KG1 (cell line): Measurements from ENCODE around the gene RIMS3.

Experiments
- DNase-seq: peaks from one replicate; lab custom pipeline; 2025; lab: John Stamatoyannopoulos, UW

Gene RIMS3

DNA sequence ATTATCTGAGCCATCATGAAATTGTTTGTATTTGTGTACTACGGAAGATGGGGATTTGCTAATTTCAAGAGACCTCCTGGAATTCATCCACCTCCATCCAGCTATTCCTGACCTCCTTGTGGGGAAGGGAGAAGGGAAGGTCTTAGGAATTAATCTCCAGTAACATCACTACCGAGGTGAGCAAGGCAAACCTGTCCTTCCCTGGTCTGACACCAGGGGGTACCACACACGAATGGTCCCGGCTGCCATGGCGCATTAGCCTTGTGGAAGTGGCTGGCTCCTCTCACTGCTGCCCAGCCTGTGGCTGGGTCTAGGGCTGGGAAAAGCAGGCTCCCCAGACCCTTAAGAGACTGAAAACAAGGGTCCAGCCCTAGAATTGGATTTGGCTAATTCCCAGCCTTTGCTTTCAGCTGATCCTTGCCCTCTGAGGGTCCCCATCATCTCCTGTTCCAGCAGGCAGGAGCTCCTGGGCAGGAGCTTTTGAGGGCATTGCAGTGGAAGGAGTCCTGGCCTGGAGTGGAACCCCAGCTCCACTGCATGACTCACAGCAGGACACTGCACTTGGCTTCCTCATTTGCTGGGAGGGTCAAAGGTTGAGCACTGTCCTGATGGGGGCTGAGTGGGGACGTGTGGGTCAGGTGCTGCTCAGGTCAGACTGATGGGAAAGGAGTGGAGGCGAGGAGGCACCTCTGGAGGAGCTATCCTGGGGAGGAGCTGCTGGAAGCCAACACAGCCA lies 34.8 kb downstream of the RIMS3 start:
- no peak for DNase-seq

DNA sequence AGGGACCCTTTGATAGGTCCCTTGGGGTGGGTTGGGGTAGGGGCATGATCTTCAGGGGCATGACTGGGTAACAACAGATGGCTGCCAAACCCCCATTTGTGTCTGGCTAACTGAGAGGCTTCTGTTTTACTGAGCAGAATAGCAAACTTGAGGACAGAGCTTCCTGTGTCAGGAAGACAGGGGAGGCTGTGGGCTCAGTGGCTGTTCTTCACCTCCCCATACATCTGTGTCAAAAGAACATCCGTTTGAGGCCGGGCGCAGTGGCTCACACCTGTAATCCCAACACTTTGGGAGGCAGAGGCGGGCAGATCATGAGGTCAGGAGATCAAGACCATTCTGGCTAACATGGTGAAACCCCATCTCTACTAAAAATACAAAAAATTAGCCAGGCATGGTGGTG lies 35.9 kb downstream of the RIMS3 start:
- DNase-seq: peak; percentile 8

DNA sequence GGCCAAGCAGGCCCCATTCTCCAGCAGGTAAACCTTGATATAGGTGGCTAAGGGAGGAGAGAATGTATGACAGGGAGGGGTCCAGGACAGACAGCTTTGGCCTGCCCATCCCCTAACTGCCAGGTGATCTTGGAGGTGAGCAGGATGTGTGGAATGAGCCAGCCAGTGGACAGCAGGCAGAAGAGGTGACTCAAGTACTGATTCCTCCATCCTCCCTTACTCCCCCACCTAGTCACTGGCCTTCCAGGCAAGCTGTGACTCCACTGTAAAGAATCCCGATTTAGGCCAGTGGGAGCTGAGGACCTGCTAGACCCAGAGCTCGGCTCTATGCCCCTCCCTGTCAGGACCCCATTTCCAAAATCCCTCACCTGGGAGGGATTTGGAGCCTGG lies 36.6 kb downstream of the RIMS3 start:
- DNase-seq: no peak

DNA sequence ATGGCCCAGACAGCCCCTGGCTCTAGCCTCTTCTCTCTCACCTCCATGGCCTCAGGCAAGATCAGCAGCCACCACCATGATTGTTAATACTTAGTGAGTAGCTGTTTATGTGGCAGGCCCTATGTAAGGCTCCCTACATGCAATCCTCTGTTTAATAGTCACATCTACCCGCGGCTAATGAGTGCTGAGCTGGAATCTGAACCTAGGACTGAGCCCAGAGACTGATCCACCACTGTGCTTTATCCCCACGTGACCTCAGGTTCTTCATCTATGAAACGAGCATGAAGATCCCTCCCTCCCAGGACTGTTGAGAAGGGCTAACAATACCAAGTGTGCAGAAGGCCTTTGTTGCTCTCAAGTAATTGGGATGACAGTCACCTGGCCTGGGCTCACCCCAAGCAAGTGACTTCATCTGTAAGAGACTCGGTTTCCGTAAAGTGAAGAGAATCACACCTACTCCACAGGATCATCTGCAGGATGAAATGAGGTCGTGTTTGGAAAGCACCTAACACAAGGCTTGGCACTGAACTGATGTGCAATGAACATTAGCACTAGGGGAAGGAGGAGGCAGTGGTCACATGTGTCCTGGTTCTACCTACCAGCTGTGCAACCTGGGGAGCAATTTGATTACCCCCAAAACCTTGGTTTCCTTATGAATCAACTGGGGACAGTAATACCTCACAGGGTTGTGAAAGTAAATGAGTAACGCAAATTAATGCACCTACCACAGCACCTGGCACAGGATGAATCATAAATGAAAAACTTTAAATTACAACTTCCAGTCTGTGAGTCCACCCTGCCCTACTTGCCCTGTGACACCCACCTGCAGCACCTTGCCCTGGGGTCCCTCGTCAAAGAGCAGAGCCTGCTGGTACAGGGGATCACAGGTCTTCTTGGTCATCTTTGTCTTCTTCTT lies 37.2 kb downstream of the RIMS3 start:
- DNase-seq: no peak

DNA sequence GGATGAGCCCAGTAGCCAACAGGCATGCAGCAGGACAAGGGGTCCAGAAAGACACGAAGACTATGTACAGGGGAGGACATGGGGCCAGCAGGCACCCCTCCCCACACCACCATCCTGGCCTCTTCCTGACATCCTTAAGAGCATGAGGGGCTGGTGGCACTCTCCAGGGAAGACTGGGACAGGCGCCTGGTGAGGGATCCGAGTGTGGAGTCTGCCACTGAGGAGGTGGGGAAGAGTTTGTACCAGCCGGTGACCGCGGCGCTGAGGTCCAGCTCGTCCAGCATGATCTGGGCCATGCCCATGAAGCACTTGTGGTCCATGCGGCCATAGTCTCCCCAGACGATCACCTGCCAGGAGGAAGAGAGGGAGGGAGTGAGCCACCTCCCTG lies 39.1 kb downstream of the RIMS3 start:
- DNase-seq: no peak

DNA sequence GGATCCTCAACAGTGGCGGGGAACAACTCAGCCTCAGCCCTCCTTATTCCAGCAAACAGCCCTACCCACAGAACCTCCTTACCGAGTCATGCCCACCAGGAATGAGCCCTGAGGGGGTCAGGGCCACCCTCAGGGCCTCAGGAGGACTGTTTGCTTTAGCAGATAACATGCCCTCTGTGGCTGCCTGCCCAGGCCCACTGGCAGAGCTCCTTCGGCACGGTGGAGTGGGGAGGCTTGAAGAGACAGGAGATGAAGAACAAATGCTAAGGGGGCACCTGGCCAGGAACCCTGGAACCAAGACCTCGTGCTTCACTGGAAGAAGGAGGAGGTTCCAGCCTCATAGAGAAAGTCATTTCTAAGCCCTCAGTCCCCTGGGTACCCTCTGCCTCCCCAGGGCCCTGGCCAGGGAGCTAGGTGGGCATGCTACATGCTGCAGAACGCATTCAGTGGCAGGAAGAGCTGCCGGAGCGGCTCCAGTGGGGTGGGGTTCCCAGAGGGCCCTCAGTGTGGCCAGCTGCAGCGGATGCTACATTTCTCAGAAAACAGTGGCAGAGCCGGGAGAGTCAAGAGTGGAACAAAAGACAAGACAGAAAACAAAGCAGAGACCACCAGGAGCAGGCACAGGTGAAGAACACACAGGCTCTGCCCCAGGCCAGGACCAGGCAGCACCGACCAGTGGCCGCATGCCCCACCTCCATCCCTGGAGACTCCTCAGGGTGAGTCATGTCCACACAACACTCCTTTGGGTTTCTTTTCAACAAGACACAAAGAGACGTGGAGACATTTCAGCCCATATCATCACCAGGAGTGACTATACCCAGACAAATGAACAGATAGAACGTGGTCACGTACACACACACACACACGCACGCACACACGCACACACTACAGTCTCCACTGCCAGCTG lies 39.8 kb downstream of the RIMS3 start:
- no peak for DNase-seq

DNA sequence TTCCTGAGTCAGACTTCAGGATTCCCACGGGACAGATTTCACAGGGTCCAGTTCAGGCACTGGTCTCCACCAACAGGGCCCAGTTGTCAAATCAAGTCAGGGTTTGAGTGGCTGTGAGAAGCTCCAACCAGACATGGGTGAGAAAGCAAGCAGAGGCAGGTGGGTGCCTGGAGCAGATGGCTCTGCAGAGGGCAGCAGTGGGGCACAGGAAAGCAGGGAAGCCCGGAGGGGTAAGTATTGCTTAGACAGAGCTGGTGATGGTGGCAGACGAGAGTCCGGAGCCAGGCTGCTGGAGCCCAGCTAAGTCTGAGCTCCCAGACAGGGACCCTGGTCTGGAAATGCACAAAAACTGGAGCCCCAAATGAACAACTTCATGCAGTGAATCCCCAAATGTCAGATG lies 40.4 kb downstream of the RIMS3 start:
- no peak for DNase-seq

DNA sequence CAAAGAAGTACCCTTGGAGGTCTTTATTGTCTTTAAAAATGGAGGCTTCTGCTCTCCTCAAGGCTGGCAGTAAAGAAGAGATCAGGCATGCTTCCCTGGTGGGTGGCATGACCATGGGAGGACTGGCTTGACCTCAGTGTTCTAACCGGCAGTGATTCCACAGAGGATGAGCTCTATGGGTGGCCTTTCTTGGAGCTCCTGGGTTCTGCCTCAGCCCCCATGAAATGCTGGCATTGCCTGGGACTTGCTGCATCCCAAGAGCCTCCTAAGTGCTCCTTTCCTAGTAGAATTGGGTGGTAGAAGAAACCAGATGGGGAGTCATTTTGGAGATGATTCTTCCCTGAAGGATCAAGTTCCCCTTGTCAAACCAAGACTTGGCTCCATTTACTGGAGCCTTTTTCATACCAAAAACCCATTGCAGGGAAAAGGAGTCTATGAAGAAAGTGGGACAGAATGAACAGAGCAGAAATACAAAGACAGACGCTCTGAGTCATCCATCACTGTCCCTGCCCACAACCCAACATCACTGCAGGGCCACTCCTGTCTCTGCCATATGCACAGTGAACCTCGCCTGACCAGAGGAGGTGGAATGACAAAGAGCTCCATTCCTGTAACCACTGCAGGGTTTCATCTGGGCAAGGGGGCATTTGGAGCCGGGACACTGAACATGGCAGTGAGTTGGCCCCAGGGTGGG lies 42.4 kb downstream of the RIMS3 start:
- DNase-seq: no peak

DNA sequence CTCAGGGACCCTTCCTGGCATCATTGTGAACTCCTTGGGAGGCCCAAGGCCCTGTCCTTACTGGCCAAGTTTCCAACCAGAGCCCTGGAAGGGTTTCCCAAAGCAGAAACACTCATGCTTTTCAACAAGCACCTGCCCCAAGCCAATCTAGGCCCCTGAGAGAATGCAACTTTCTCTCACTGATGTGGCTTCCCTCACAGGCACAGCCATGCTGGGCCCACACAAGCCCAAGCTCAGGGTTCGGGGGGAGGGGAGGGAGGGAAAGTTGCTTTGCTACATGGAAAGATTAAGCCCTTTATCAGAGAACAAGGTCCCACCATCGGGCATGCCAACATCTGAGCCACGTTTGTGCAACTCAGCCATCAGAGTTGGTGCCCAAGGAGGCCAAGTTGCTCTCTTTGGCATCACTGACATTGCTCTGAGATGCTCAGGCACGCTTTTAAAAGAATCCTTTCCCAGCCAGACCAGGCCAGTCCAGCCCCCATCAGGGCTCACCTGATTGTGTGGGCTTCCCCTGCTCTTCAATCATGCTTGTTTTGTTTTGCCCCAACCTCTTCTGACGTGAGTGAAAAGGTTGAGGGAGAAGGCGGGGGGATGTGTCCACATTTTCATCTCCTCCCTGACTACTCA lies 43.5 kb downstream of the RIMS3 start:
- no peak for DNase-seq

DNA sequence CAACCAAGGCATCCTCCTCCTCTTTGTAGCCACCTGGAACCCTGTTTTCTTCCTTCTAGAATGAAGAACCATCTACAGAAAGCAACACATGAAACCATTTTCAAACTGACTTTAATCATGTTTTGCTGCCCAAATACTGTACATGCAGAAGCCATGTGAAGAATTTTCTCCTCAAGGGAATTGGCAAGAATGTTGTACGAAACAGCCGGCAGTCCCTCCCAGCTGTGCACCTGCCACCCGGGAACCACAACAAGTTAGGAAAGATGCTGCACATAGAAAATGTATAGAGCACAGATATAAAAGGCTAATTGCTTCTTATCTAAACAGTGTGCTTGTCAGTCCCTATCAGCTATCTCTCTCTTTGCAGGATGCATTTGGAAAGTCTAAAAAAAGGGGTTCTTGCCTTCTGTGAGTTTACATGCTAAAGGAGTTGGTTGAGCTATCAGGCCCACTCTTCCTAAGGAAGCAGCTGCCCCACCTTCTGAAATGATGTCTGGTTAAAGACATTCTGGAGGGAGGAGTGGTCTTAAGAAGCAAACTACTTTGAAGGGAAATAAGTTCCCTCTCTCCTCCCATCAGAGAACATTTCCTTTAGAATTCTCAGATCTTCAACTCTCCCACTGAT lies 44.8 kb downstream of the RIMS3 start:
- no peak for DNase-seq

DNA sequence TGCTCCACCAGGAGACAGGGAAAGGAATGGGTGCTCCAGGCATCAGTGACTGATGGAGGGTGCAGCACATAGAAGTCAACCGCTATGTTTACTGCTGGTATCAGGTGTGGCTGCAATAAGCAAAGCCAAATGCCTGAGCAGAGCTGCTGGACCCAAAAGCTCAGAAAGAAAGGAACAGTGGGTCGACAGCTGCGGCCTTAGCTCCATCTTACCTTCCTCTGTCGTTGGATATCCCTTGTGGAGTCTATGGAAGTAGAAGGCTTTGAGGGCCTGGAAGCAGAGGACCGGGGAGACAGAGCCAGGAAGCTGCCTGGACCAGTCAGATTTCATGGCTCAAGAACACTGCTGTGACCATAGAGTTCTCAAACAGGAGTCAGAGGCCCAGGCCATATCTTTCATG lies 45.3 kb downstream of the RIMS3 start:
- DNase-seq: no peak

DNA sequence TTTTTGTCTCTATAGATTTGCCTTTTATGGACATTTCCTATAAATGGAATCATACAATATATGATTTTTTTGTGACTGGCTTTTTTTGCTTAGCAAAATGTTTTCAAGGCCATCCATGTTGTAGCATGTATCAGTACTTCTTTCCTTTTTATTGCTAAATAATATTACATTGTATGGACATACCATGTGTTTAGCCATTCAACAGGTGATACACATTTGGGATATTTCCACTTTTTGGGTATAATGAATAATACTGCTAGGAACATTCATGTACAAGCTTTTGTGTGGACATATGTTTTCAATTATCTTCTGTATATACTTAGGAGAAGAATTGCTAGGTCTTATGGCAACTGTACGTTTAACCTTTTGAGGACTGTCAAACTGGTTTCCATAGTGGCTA lies 47.4 kb downstream of the RIMS3 start:
- no peak for DNase-seq

DNA sequence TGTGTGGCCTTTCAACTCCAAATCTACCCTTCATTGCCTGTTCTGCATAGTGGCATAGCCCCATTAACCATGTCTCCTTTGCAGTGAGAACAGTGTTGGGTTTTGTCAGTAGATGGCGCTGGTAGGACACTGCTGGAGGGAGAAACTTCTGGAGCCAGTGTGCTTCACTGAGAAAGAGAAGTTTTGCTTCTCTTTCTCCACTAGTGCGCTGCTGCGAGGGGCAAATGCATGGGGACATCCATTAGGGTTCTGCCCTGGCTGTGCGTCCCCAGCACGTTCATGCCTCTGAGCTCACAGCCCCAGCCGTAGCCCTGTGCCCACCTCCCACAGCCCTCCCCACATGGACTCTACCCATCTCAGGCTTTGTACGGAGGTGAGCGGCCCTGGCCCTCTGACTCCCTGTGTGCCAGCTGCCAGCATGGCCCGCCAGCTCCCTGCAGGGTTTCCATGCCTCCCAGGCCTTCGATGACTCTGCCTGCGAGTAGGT lies 53.1 kb downstream of the RIMS3 start:
- peak; percentile 40 for DNase-seq

DNA sequence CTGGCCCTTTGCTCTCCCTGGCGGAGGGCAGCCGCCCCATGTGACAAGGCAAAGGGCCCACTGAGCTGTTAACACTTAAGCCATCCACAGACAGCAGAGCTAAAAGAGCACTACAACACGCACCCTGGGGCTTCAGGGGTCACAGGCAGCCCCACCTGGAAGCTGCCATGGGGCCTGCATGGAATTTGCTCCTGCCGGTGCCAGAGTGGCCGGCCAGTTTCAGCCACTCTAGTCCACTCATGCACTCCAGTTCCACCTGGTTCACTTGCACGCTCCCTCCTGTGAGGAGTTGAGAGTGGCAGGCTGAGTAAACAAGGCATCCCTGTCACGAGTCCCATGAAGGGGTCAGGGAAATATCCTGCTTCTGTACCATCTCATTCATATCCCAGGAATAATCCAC lies 55.3 kb downstream of the RIMS3 start:
- DNase-seq: no peak

DNA sequence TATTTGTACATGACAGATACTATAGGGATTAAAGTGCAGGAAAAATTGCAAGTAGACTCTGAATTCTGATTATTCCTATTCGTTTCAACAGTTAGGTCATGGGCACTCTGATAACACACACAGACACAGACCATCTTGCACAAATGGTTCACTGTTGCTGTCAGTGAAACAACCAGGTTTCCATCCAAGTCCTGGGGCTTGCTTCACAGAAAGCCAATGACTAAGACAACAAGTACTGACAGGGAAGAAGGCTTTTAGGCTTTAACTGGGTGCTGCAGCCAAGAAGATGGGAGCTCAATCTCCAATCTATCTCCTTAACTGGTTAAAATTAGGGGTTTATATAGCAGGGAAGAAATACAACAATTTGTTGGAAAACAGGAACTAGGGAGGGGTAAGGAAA lies 57.6 kb downstream of the RIMS3 start:
- DNase-seq: no peak

DNA sequence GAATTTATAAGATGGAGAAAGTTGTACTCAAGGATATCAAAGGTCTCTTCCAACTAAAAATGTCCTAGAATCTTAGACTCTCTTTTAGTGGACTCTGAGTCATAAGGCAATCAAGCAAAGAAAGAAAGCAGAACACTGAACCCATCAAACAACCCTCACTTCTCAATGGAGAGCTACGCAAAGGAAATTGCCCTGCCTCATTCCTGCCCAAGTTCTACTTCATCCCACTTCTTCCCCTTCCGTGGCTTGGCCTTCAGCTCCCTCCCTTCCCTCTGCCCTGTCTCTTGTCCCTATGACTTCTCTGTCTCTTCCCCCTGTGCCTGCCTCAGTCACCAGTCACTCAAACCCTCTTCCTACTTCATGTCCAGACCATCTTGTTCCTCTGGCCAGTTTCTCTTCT lies 58.5 kb downstream of the RIMS3 start:
- no peak for DNase-seq

DNA sequence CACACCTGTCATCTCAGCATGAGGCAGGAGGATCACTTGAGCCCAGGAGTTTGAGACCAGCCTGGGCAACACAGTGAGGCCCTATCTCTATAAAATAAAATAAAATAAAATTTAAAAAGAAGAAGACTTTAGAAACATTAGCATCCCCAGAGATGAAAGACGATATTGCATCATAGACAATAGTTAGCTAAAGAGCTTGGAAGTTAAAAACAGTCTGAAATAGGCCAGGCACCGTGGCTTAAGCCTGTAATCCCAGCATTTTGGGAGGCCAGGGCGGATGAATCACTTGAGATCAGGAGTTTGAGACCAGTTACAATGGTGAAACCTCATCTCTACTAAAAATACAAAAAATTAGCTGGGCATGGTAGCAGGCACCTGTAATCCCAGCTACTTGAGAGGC lies 59.3 kb downstream of the RIMS3 start:
- no peak for DNase-seq

DNA sequence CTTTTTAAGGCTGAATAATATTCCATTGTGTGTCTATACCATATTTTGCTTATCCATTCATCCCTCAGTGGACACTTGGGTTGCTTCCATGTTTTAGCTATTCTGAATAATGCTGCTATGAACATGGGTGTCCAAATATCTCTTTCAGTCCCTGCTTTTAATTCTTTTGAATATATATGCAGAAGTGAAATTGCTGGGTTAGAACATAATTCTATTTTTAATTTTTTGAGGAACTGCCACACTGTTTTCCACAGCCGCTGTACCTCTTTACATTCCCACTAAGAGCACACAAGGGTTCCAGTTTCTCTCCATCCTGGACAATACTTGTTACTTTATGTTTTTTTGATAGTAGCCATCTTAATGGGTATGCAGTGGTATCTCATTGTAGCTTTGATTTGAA lies 65.6 kb downstream of the RIMS3 start:
- no peak for DNase-seq

DNA sequence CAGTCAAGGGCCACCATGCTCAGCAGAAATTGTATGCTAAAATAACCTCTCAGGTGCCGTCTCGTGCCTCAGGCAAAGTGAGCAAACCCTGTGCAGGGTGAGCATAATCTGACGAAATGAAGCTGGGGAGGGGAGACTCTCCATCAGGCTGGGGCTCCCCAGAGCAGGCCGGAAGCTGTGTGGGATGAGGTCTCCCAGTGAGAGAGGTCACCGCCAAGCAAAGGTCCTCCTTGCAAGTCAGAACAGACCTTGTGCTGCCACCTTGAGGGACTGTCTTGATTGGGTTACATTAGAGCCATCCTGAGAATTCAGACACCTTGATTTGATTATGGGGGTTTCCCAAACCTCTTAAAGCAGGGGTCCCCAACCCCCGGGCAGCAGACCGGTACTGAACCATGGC lies 69.9 kb downstream of the RIMS3 start:
- DNase-seq: no peak

DNA sequence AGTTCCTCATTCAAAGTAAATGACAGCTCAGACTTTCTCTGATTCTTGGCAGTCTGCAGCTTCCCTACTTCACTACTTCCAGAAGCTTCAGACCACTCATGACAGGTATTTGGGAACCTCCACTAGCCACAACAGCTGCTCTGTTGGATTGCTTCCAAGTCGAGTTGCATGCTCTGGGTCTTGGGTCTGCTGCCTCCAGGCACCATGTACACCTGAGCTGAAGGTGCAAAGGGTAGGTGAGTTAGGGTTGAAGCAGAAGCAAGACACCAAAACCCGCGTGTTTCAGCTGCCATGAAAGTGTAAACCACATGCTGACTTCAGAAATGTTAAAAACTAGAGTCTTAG lies 71.3 kb downstream of the RIMS3 start:
- no peak for DNase-seq
